Choroid plexus epithelial cell (primary cell): Measurements from ENCODE around the gene SPSB2.
"Not testable (repeated sequence)": the region's sequence is repeated elsewhere in the genome, so short reads cannot be mapped to it uniquely, and the experiment has no call there.

Experiments used
- DNase-seq: peaks from one replicate; pipeline ENCODE4 v3.0.0-alpha.2; 2010; ENCODE audit warnings: low read depth
- H3K4me3 ChIP-seq: 2 replicates; pipeline ENCODE4 v1.5.1; 2011; ENCODE audit warnings: low read depth, mild to moderate bottlenecking, control low read depth, low read length, moderate library complexity
- TF ChIP-seq, protein P1 (sequence below): conservative IDR thresholded peaks from 2 replicates; pipeline ENCODE4 v1.5.1; 2011; ENCODE audit warnings: low read depth, mild to moderate bottlenecking, control low read depth, inconsistent platforms, low read length, moderate library complexity

The SPSB2 gene

DNA sequence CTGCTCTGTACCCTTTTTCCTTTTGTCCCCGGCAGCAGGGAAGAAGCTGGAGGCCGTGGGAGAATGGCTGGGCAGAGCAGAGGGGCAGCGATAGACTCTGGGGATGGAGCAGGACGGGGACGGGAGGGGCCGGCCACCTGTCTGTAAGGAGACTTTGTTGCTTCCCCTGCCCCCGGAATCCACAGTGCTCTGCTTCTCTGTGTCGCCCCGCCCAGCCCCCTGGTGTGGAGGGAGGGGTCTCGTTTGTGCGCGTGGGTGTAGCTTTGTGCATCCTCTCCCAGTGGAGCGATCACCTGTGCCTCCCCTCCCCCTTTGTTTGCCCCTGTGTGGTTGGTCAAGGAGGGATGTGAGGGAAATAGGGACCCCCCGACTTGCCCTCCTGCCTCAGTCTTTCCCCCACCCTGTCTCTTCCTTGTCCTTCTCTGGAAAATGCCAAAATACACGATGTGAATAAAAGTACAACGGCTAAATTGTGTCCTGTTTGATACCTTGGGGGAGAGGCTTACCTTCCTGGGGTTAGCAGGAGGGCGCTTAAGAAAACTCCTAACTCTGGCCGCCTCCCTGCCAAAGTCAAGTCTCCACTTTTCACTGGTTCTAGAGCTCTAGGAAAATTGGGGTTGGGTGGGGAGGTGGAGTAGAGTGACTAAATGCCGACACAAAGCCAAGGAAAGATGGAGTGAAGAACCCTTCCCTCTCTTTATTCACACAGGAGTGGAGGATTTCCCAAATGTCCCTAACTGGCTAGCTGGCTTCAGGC, 6.8 kb downstream of the SPSB2 start:
- H3K4me3 ChIP-seq: peak overlapping the region; percentile 91
- DNase-seq: peak; percentile 4
- TF ChIP-seq, protein P1, sequence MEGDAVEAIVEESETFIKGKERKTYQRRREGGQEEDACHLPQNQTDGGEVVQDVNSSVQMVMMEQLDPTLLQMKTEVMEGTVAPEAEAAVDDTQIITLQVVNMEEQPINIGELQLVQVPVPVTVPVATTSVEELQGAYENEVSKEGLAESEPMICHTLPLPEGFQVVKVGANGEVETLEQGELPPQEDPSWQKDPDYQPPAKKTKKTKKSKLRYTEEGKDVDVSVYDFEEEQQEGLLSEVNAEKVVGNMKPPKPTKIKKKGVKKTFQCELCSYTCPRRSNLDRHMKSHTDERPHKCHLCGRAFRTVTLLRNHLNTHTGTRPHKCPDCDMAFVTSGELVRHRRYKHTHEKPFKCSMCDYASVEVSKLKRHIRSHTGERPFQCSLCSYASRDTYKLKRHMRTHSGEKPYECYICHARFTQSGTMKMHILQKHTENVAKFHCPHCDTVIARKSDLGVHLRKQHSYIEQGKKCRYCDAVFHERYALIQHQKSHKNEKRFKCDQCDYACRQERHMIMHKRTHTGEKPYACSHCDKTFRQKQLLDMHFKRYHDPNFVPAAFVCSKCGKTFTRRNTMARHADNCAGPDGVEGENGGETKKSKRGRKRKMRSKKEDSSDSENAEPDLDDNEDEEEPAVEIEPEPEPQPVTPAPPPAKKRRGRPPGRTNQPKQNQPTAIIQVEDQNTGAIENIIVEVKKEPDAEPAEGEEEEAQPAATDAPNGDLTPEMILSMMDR: no peak

DNA sequence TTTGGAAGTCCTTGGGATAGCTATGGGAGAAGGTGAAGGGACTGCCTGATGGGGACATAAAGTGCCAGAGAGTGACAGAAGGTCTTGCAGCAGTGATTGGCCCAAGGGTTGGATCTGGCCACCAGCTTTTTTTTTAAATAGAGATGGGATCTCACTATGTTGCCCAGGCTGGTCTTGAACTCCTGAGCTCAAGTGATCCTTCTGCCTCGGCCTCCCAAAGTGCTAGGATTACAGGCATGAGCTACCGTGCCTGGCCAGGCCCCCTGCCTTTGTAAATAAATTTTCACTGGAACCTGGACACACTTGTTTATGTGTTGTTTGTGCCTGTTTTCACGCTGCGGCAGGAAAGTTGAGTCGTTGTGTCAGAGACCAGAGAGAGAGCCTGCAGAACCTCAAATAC, 7.8 kb downstream of the SPSB2 start:
- not testable (repeated sequence) for H3K4me3 ChIP-seq, DNase-seq

DNA sequence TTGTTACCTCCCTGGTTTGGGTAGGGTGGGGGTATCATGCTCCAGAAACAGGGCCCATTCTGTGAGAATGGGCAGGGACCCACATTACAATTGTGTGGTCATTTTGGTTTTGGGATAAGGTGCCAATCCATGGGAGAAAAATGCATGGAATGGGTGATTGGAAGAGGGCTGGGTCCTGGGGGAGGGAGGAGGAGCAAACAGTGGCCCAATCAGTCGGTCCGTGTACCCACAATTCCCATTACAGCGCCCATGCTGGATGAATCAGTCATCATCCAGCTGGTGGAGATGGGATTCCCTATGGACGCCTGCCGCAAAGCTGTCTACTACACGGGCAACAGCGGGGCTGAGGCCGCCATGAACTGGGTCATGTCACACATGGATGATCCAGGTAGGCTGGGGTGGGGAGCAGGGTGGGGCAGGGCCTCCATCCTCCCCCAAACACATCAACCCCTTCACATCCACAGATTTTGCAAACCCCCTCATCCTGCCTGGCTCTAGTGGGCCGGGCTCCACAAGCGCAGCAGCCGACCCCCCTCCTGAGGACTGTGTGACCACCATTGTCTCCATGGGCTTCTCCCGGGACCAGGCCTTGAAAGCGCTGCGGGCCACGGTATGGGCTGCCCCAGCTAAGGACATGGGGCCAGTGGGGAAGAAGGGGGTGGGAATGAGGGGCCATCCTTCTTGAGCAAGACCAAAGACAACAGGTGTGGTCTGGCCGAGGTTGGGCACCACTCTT, 9.3 kb downstream of the SPSB2 start:
- TF ChIP-seq, protein P1: no peak
- no peak overlapping the region for H3K4me3 ChIP-seq
- DNase-seq: no peak

DNA sequence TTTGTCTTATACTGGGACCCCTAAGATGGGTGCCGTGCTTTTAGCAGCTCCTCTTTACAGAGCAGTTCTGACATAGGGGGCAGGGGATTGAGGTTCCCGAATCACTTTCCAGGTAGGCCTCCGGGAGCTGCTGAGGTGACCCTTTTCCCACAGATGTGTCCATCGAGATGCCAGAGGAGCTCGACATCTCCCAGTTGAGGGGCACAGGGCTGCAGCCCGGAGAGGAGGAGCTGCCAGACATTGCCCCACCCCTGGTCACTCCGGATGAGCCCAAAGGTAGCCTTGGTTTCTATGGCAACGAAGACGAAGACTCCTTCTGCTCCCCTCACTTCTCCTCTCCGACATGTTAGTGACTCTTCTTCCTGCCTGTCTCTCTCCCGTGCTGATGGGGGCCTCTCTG, 10.1 kb downstream of the SPSB2 start:
- no peak for DNase-seq
- H3K4me3 ChIP-seq: no peak overlapping the region
- TF ChIP-seq, protein P1: no peak

DNA sequence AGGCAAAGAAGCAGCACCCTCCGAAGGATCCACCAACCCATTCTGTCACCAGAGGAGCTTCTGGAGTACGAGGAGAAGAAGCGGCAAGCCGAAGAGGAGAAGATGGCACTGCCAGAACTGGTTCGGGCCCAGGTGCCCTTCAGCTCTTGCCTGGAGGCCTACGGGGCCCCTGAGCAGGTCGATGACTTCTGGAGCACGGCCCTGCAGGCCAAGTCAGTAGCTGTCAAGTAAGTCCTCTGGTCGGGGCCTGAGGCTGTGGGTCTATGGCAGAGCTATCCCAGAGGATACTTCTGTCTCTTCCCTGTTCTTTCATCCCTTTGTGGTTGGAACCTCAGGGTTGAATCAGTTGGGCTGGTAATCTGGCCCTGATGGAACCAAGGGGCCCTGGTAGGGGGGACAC, 11.7 kb downstream of the SPSB2 start:
- no peak for DNase-seq
- H3K4me3 ChIP-seq: no peak overlapping the region
- TF ChIP-seq, protein P1: no peak

DNA sequence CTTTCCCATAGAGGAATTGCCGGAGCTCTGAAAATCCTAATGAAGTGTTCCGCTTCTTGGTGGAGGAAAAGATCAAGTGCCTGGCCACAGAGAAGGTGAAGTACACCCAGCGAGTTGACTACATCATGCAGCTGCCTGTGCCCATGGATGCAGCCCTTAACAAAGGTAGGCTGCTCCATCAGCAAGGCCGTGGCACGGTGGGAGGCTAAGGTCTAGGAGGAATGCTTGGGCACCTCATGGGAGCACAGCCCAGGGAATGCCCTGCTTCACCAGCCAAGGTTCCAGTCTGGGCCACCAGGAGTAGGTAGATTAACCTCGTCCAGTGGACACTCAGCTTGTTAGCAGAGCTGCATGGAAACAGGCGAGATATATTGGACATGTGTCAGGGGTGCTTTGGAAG, 12.2 kb downstream of the SPSB2 start:
- TF ChIP-seq, protein P1: no peak
- no peak for DNase-seq
- no peak overlapping the region for H3K4me3 ChIP-seq

DNA sequence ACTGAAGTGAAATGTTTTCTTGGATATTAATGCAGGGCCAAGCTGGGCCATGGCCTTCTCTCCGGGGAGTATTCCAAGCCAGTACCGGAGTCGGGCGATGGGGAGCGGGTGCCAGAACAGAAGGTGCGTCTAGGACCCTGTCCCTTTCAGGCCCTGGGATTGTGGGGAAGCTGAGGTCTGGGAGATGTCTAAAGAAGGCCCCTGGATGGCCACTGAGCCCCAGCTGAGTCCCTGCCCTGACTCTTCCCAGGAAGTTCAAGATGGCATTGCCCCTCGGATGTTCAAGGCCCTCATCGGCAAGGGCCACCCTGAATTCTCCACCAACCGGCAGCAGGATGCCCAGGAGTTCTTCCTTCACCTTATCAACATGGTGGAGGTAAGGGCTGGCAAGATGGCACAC, 13.0 kb downstream of the SPSB2 start:
- TF ChIP-seq, protein P1: no peak
- DNase-seq: no peak
- no peak overlapping the region for H3K4me3 ChIP-seq
